Ishikawa (cell line): ENCODE results near the gene CITED1.

ENCODE experiments used
- CEBPB ChIP-seq: IDR thresholded peaks from 2 replicates; pipeline ENCODE4 v1.6.1; 2012
- CREB1 ChIP-seq: IDR thresholded peaks from 2 replicates; pipeline ENCODE4 v1.6.1; 2012; ENCODE audit warnings: low read depth
- EGR1 ChIP-seq: IDR thresholded peaks from 2 replicates; pipeline ENCODE4 v1.6.1; 2012
- EP300 ChIP-seq: IDR thresholded peaks from 2 replicates; pipeline ENCODE4 v1.6.1; 2012; ENCODE audit warnings: borderline replicate concordance
- FOXM1 ChIP-seq: IDR thresholded peaks from 2 replicates; pipeline ENCODE4 v1.6.1; 2012; ENCODE audit warnings: low read depth, borderline replicate concordance
- MAX ChIP-seq: IDR thresholded peaks from 2 replicates; pipeline ENCODE4 v1.6.1; 2012
- NFIC ChIP-seq: IDR thresholded peaks from 2 replicates; pipeline ENCODE4 v1.6.1; 2012
- RAD21 ChIP-seq: IDR thresholded peaks from 2 replicates; pipeline ENCODE4 v1.6.1; 2012; ENCODE audit warnings: low read depth
- TAF1 ChIP-seq: IDR thresholded peaks from 2 replicates; pipeline ENCODE4 v1.6.1; 2012; ENCODE audit warnings: low read depth, mild to moderate bottlenecking
- TCF12 ChIP-seq: IDR thresholded peaks from 2 replicates; pipeline ENCODE4 v1.6.1; 2012; ENCODE audit warnings: low read depth
- TEAD4 ChIP-seq: IDR thresholded peaks from 2 replicates; pipeline ENCODE4 v1.6.1; 2012
- USF1 ChIP-seq: IDR thresholded peaks from 2 replicates; pipeline ENCODE4 v1.6.1; 2012
- YY1 ChIP-seq: IDR thresholded peaks from 2 replicates; pipeline ENCODE4 v1.6.1; 2012; ENCODE audit warnings: low read depth
- ZBTB7A ChIP-seq: IDR thresholded peaks from 2 replicates; pipeline ENCODE4 v1.6.1; 2012; ENCODE audit warnings: low read depth
- TF ChIP-seq, protein P1 (sequence below): IDR thresholded peaks from 2 replicates; pipeline ENCODE4 v1.6.1; 2012; ENCODE audit warnings: low read depth, mild to moderate bottlenecking

Gene CITED1

GRCh38 chrX:72326605-72327300 lies 21.0 kb upstream of the CITED1 start:
- TF ChIP-seq USF1 (no peak), MAX (no peak), YY1 (no peak), EGR1 (no peak), EP300 (no peak), ZBTB7A (no peak), FOXM1 (no peak), RAD21 (no peak)
- TF ChIP-seq, protein P1, sequence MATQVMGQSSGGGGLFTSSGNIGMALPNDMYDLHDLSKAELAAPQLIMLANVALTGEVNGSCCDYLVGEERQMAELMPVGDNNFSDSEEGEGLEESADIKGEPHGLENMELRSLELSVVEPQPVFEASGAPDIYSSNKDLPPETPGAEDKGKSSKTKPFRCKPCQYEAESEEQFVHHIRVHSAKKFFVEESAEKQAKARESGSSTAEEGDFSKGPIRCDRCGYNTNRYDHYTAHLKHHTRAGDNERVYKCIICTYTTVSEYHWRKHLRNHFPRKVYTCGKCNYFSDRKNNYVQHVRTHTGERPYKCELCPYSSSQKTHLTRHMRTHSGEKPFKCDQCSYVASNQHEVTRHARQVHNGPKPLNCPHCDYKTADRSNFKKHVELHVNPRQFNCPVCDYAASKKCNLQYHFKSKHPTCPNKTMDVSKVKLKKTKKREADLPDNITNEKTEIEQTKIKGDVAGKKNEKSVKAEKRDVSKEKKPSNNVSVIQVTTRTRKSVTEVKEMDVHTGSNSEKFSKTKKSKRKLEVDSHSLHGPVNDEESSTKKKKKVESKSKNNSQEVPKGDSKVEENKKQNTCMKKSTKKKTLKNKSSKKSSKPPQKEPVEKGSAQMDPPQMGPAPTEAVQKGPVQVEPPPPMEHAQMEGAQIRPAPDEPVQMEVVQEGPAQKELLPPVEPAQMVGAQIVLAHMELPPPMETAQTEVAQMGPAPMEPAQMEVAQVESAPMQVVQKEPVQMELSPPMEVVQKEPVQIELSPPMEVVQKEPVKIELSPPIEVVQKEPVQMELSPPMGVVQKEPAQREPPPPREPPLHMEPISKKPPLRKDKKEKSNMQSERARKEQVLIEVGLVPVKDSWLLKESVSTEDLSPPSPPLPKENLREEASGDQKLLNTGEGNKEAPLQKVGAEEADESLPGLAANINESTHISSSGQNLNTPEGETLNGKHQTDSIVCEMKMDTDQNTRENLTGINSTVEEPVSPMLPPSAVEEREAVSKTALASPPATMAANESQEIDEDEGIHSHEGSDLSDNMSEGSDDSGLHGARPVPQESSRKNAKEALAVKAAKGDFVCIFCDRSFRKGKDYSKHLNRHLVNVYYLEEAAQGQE: no peak

GRCh38 chrX:72317139-72317538 lies 11.4 kb upstream of the CITED1 start:
- TF ChIP-seq TEAD4 (no peak), EGR1 (no peak), USF1 (no peak), MAX (no peak), TAF1 (no peak), TCF12 (no peak), CREB1 (no peak), CEBPB (no peak), YY1 (no peak), EP300 (no peak), ZBTB7A (no peak), NFIC (no peak), RAD21 (no peak), FOXM1 (no peak)
- TF ChIP-seq, protein P1: no peak

- no peak for TF ChIP-seq RAD21
- no peak for TF ChIP-seq EGR1
- no peak for TF ChIP-seq YY1
- no peak for TF ChIP-seq ZBTB7A
- TF ChIP-seq EP300: no peak
- TF ChIP-seq NFIC: no peak
- TF ChIP-seq MAX: no peak
- TF ChIP-seq TEAD4: no peak
- TF ChIP-seq USF1: no peak
- TF ChIP-seq TAF1: no peak
- TF ChIP-seq FOXM1: no peak
- TF ChIP-seq CEBPB: no peak
- no peak for TF ChIP-seq CREB1
Measured at GRCh38 chrX:72316408-72317110, 10.8 kb upstream of the CITED1 start.

- no peak for TF ChIP-seq TAF1
- TF ChIP-seq FOXM1: no peak
- TF ChIP-seq USF1: no peak
- TF ChIP-seq EP300: no peak
- TF ChIP-seq ZBTB7A: no peak
- TF ChIP-seq RAD21: no peak
- TF ChIP-seq CEBPB: no peak
- TF ChIP-seq, protein P1: no peak
- TF ChIP-seq CREB1: no peak
- no peak for TF ChIP-seq YY1
- no peak for TF ChIP-seq TCF12
- TF ChIP-seq NFIC: no peak
- TF ChIP-seq MAX: no peak
Measured at GRCh38 chrX:72314881-72315280, 9.2 kb upstream of the CITED1 start.
